22Rv1 (cell line): ENCODE results near the gene ATXN7L1.

Experiments used
- CTCF ChIP-seq: fragments of 450-650 bp; IDR thresholded peaks from 2 replicates; pipeline ENCODE4 v1.5.1; 2017; ENCODE audit warnings: mild to moderate bottlenecking
- ZFX ChIP-seq: fragments of 450-650 bp; IDR thresholded peaks from 2 replicates; pipeline ENCODE4 v1.6.1; 2017; ENCODE audit warnings: antibody characterized with exemption, borderline replicate concordance

- TF ChIP-seq CTCF = no peak
- no peak for TF ChIP-seq ZFX
These were observed 213.4 kb downstream of the ATXN7L1 start for GRCh38 chr7:105662998-105663397.
